ENCODE measurements around the gene ALPL. TPM values are rescaled to one million over a fixed set of nuclear protein-coding genes. Genes with fewer than 3 reads are reported as not detected.

Gene ALPL
- total RNA-seq, 1 donor from 2014 or later, result 15.1 TPM

DNA sequence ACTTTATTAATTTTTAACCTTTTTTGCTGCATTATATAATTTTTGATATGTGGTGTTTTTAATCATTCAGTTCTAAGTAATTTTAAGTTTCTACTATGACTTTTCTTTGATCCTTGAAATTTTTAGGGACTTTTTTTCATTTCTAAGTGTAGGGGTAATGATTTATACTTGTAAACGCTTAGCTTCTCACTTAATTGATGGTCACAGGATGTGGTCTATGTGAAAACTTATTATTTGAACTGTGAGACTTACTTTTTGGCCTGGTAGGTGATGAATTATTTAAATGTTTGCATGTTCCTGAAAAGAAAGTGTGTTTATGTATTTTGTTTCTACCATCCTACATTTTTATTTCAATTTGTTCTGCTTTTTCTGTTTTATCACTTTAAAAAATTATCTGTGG is 17.2 kb downstream of the ALPL start:
- DNase-seq (ENCODE audit: low read depth), result no peak

GRCh38 chr1:21530368-21531016 is 21.3 kb downstream of the ALPL start:
- no peak for DNase-seq (ENCODE audit: low read depth)

DNA sequence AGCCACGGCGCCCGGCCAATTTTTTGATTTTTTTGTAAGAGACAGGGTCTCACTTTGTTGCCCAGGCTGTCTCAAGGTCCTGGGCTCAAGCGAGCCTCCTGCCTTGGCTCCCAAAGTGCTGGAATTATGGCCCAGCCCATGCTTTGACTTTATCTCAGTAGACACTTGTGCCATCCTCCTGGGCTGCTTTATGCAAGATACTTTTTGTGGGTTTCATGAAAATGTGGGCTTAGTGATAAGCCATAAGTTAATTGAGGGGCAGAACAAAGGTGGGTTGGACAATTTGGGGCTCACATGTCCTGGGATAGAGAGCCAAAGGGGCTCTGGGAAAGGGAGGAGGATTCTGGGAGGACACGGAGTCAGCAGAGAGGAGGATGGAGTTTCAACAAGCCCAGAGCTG is 22.0 kb downstream of the ALPL start:
- DNase-seq (ENCODE audit: low read depth), result no peak

DNA sequence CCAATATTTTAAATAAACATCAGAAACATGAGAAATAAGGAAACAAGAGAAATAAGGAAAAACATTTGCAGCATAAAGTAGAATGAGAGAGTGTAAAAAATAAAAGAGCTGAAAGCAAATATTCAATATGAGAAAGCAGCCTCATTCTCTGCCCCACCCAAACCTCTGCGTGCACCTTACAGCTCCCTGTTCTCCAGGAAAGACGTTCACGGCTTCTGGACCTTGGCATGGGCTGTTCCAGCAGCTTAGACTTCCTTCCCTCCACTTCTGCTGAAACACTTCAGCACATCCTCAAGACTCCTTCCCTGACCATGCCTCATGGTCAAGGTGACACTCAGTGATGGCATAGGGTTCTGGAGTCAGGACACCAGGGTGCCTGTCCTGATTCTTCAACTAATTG is 23.3 kb downstream of the ALPL start:
- DNase-seq (ENCODE audit: low read depth), result no peak

GRCh38 chr1:21532992-21533534 is 23.8 kb downstream of the ALPL start:
- no peak for DNase-seq (ENCODE audit: low read depth)

GRCh38 chr1:21534146-21534545 is 24.9 kb downstream of the ALPL start:
- no peak for DNase-seq (ENCODE audit: low read depth)

GRCh38 chr1:21534674-21535378 is 25.6 kb downstream of the ALPL start:
- DNase-seq (ENCODE audit: low read depth), result peak; percentile 47

DNA sequence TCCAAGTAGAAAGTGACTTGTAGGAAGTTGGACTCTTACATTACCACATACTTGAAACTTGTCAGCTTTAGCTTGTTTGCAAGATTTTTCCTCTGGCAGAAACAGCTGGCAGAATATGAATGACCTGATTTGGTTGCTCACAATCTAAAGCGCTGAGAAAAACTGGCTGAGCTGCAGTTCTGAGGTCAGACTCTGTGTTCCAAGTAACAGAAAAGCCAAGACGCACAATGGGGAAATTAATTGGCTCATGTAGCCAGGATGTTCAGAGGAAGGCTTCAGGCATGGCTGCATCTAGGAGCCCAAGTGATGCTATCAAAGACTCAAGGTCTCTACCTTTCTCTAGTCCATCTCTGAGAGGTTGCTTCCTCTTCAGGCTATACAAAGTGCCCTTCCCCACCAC is 27.0 kb downstream of the ALPL start:
- DNase-seq (ENCODE audit: low read depth), result no peak

DNA sequence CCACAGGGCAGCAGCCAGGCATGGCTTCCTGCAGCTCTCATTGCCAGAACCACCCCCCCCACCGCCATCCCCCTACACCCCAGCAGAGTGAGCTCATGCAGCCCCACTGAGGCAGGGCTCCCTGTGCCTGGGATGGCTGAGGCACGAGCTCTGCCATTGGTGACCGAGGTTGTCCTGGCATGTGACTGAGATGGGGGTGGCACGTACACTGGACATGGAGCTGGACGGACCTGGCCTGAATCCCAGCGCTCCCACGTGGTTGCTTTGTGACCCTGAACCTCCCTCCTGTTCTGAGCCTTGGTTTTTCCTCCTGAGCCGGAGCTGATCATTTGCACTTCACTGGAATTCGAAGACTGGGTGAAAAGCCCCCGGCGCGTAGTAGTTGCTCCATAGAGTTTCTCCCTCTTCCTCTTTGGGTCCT is 28.3 kb downstream of the ALPL start:
- DNase-seq (ENCODE audit: low read depth), result no peak

DNA sequence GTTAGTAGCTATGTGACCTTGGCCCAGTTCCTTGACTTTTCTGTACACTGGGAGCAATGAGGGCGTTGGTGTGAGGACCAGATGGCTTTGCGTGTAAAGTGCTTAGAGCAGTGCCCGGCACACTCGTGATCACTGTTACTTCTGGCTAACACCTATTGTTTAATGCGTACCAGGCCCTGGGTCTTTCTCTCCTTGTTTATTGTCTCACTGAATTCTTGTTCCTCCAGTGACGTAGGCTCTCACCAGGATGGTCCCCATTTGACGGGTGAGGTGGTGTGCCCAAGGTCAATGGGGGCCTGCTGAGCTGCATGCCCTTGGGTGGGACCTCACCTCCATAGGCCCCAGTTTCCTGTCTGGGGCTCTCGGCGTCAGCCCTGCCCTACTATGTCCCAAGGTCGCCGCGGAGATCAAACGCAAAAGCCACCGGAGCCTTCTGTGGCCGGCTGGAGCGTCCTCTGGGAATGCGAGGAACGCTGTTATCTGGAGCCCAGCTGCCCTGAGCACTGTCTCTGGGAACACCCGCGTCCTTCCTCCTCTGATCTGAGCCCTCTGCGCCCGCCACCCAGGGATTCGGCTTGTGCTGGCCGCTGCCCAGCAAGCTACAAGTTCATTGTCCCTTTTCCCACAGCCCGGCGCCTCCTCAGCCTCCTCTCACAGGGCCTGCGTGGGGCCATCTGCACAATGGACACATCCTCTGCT is 28.9 kb downstream of the ALPL start:
- DNase-seq (ENCODE audit: low read depth), result no peak

GRCh38 chr1:21539933-21540332 is 30.7 kb downstream of the ALPL start:
- DNase-seq (ENCODE audit: low read depth), result no peak

GRCh38 chr1:21541329-21541728 is 32.1 kb downstream of the ALPL start:
- no peak for DNase-seq (ENCODE audit: low read depth)

DNA sequence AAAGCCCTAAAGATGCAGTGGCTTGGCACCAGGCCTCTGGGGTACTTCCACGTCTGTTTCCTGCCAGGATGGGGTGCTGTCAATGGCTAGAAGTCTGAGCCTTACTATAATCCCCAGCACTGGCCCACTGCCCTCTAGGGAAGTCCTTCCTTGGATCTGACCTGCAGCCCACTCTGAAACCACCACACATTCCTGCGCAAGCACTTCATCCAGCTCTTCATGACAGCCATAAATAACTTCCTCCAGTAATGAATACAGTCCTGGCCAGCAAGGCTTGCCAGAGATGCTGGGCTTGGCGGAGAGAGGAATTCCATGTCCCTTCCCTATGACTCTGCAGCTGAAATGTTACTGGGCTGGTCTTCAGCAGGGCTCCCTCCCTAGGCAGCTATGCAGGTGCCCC is 32.6 kb downstream of the ALPL start:
- DNase-seq (ENCODE audit: low read depth), result peak; percentile 93

GRCh38 chr1:21543598-21543997 is 34.4 kb downstream of the ALPL start:
- no peak for DNase-seq (ENCODE audit: low read depth)

DNA sequence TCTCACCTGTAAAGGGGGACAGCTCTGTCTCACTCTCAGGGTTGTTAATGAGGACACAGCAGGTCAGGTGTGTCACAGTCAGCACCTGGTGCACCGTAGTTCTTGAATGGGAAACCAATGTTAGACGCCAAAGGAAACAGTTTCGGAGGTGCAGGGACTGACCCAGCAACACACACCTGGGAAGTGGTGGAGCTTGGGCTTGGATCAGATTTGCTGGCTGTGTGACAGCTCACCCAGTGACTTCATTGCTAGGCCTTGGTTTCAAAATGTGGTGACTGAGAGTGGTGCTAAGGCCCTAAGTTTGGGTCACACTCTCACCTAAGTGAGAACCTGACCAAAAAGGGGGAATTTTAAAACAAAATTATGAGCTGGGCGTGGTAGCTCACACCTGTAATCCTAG is 34.9 kb downstream of the ALPL start:
- no peak for DNase-seq (ENCODE audit: low read depth)

DNA sequence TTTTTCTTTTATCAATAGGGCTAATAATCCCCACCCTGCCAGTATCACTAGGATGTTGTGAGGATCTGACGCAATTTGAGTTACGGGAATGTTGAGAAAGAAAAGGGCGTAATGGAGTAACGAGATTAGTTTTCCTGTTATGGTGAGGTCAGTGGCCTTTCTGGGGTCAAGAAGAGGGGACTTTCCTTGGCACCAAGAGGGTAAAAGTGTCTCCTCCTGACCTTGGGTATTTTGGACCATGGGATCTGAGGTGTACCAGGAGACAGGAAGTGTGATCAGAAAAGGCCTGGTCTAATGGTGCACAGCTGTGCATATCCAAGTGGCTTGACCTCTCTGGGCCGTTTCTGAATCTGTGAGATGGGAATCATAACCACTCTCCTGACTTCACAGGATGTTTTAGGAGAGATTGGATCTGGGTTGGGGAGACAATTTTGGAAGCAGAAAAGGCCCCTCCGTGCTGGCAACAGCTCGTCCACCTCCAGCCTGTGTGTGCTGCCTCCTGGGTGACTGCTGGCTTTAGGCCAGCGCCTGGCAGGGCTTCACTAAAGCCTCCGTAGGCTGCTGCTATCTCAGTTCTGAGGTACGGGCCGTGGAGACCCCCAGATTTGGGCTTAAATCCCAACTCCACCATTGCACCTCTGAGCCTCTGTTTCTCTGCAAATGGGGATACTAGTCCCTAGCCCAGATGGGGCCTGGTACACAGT is 37.1 kb downstream of the ALPL start:
- no peak for DNase-seq (ENCODE audit: low read depth)

GRCh38 chr1:21547876-21548275 is 38.7 kb downstream of the ALPL start:
- no peak for DNase-seq (ENCODE audit: low read depth)

- DNase-seq (ENCODE audit: low read depth), result no peak
Observed at GRCh38 chr1:21550097-21550496, 40.9 kb downstream of the ALPL start.

DNA sequence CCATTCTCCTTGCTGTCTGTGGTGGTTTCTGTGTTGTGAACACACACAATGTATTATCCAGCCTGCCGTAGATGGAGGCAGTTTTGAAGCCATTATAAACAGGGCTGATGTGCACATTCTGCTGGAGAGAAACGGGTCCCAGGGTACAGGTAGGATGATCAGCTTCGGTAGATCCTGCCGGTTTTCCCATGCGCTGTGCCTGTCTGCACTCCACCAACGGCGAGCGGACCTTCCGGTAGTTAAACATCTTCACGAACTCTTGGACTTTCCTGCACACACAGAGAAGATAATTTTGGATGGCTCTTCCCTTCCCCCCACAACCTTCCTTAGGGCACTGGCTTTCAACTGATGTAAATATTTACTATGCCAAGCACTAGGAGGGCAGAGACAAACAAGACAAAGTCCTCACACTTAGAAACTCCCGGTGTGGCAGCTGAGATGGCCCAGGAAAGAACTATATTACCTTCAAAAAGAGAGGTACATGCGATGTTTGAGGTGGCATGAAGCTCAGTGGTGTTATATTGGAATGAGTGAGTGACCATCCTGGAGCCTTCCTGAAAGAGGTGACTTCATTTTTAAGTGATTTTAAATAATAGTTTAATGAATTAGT is 41.7 kb downstream of the ALPL start:
- DNase-seq (ENCODE audit: low read depth), result no peak

GRCh38 chr1:21552715-21553114 is 43.5 kb downstream of the ALPL start:
- DNase-seq (ENCODE audit: low read depth), result peak; percentile 92

Measured in myocyte (in vitro differentiated cells).